ENCODE results near the gene SCN5A. TPM values are rescaled to one million over a fixed set of nuclear protein-coding genes. Genes with fewer than 3 reads are reported as not detected.

Gene SCN5A
- total RNA-seq, 2 donors from 2014 or later, result 102 to 118 TPM

- no peak for TF ChIP-seq CTCF (IDR thresholded peaks at IDR 0.05)
- no peaks in the 10 kb centered on the region for H3K36me3 ChIP-seq
- DNase-seq (ENCODE audit: low spot score), result no peak
- H3K4me3 ChIP-seq, result no peak overlapping the region
- no peaks in the 10 kb centered on the region for H3K27me3 ChIP-seq
- no peaks in the 10 kb centered on the region for H3K9me3 ChIP-seq
- no peaks in the 10 kb centered on the region for H3K4me1 ChIP-seq
- H3K27ac ChIP-seq, result no peak overlapping the region
Observed at GRCh38 chr3:38689346-38689745, 39.9 kb upstream of the SCN5A start.

- Histone ChIP-seq H3K27me3 (no peaks in the 10 kb centered on the region), H3K27ac (no peak overlapping the region), H3K4me1 (no peaks in the 10 kb centered on the region), H3K4me3 (no peak overlapping the region), H3K36me3 (no peaks in the 10 kb centered on the region), H3K9me3 (no peaks in the 10 kb centered on the region)
- TF ChIP-seq CTCF (IDR thresholded peaks at IDR 0.05), result no peak
- no peak for DNase-seq (ENCODE audit: low spot score)
Observed at GRCh38 chr3:38687321-38687720, 37.8 kb upstream of the SCN5A start.

DNA sequence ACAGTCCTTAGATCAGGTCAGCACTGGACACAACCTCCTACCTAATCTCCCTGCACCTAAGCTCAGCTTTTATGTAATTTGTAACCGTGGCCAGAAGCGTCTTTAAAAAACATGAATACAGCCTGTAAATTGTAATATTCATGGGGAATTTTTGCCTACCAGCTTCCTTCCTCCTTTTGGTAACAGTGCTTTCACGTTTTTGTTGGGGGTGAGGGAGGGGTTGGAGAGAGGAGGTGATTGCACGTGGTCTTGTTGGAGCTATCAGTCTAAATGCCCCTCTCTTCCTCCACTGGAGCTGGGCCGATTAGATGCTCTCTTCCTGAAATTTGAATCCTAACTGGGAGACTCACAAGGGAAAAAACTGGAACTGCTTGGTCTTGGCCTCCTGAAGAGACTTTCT, 35.1 kb upstream of the SCN5A start:
- no peak for TF ChIP-seq CTCF (IDR thresholded peaks at IDR 0.05)
- DNase-seq (ENCODE audit: low spot score), result no peak
- no peaks in the 10 kb centered on the region for H3K27me3 ChIP-seq
- no peaks in the 10 kb centered on the region for H3K9me3 ChIP-seq
- no peaks in the 10 kb centered on the region for H3K36me3 ChIP-seq
- no peak overlapping the region for H3K4me3 ChIP-seq
- H3K4me1 ChIP-seq, result no peaks in the 10 kb centered on the region
- H3K27ac ChIP-seq, result no peak overlapping the region

DNA sequence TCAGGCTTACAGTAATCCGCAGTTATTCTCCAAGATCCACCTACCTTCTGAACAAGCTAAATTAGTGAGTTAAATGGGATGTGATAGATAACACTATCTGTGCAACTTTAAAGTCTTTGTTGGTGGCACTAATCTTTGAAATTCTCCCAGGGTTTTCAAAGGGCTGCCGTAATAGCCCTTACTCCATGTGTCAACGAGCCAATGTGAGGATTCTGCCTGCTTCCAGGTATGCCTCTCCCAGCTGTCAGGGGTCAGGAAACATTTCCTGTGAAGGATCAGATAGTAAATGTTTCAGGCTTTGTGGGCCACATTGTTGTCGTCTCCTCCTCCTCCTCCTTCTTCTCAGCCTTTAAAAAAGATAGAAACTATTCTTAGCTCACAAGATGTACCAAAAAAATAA, 20.2 kb upstream of the SCN5A start:
- Histone ChIP-seq H3K4me1 (no peaks in the 10 kb centered on the region), H3K27ac (no peak overlapping the region), H3K4me3 (no peak overlapping the region), H3K27me3 (no peaks in the 10 kb centered on the region), H3K36me3 (no peaks in the 10 kb centered on the region), H3K9me3 (peaks cover 0 to 12% of the 10 kb centered on the region in 2 donors)
- no peak for DNase-seq (ENCODE audit: low spot score)
- TF ChIP-seq CTCF (IDR thresholded peaks at IDR 0.05), result no peak

- H3K27ac ChIP-seq, result no peak overlapping the region
- no peak for DNase-seq (ENCODE audit: low spot score)
- H3K9me3 ChIP-seq, result peaks cover 0 to 15% of the 10 kb centered on the region in 2 donors
- H3K36me3 ChIP-seq, result no peaks in the 10 kb centered on the region
- peak in 1 of 2 donors; percentile 13 for TF ChIP-seq CTCF (IDR thresholded peaks at IDR 0.05)
- H3K4me1 ChIP-seq, result no peaks in the 10 kb centered on the region
- H3K27me3 ChIP-seq, result no peaks in the 10 kb centered on the region
- H3K4me3 ChIP-seq, result no peak overlapping the region
Observed at GRCh38 chr3:38662544-38662943, 13.1 kb upstream of the SCN5A start.

- DNase-seq (ENCODE audit: low spot score), result no peak
- no peak overlapping the region for H3K27ac ChIP-seq
- H3K4me1 ChIP-seq, result no peaks in the 10 kb centered on the region
- peaks cover 0 to 15% of the 10 kb centered on the region in 2 donors for H3K9me3 ChIP-seq
- no peaks in the 10 kb centered on the region for H3K36me3 ChIP-seq
- no peaks in the 10 kb centered on the region for H3K27me3 ChIP-seq
- no peak for TF ChIP-seq CTCF (IDR thresholded peaks at IDR 0.05)
- no peak overlapping the region for H3K4me3 ChIP-seq
Observed at GRCh38 chr3:38658841-38659240, 9.4 kb upstream of the SCN5A start.

All from right atrium auricular region (tissue), 2 donors.